ENCODE measurements around the gene EMP2.
"Not testable (repeated sequence)": the region's sequence is repeated elsewhere in the genome, so short reads cannot be mapped to it uniquely, and the experiment has no call there.

EMP2 gene

GRCh38 chr16:10578474-10579316 lies 1.7 kb downstream of the EMP2 start:
- DNase-seq (ENCODE audit: low spot score) = no peak

GRCh38 chr16:10577305-10578202 lies 2.8 kb downstream of the EMP2 start:
- no peak for DNase-seq (ENCODE audit: low spot score)

GRCh38 chr16:10576390-10577304 lies 3.8 kb downstream of the EMP2 start:
- no peak for DNase-seq (ENCODE audit: low spot score)

GRCh38 chr16:10575506-10576130 lies 4.8 kb downstream of the EMP2 start:
- DNase-seq (ENCODE audit: low spot score) = no peak

GRCh38 chr16:10572611-10573010 lies 7.8 kb downstream of the EMP2 start:
- no peak for DNase-seq (ENCODE audit: low spot score)

GRCh38 chr16:10571354-10571753 lies 9.0 kb downstream of the EMP2 start:
- no peak for DNase-seq (ENCODE audit: low spot score)

GRCh38 chr16:10569621-10570020 lies 10.8 kb downstream of the EMP2 start:
- no peak for DNase-seq (ENCODE audit: low spot score)

- no peak for DNase-seq (ENCODE audit: low spot score)
Measured at GRCh38 chr16:10566613-10567012, 13.8 kb downstream of the EMP2 start.

GRCh38 chr16:10565167-10565566 lies 15.2 kb downstream of the EMP2 start:
- no peak for DNase-seq (ENCODE audit: low spot score)

GRCh38 chr16:10564591-10564990 lies 15.8 kb downstream of the EMP2 start:
- no peak for DNase-seq (ENCODE audit: low spot score)

- DNase-seq (ENCODE audit: low spot score) = peak; percentile 32
Measured at GRCh38 chr16:10562361-10562899, 18.0 kb downstream of the EMP2 start.

- DNase-seq (ENCODE audit: low spot score) = no peak
Measured at GRCh38 chr16:10561425-10561824, 19.0 kb downstream of the EMP2 start.

GRCh38 chr16:10561001-10561400 lies 19.4 kb downstream of the EMP2 start:
- DNase-seq (ENCODE audit: low spot score) = no peak

GRCh38 chr16:10559792-10560191 lies 20.6 kb downstream of the EMP2 start:
- DNase-seq (ENCODE audit: low spot score) = not testable (repeated sequence)

GRCh38 chr16:10558746-10559641 lies 21.4 kb downstream of the EMP2 start:
- DNase-seq (ENCODE audit: low spot score) = no peak

GRCh38 chr16:10558305-10558704 lies 22.1 kb downstream of the EMP2 start:
- DNase-seq (ENCODE audit: low spot score) = no peak

- no peak for DNase-seq (ENCODE audit: low spot score)
Measured at GRCh38 chr16:10557750-10558149, 22.6 kb downstream of the EMP2 start.

GRCh38 chr16:10556236-10556635 lies 24.2 kb downstream of the EMP2 start:
- no peak for DNase-seq (ENCODE audit: low spot score)

- DNase-seq (ENCODE audit: low spot score) = no peak
Measured at GRCh38 chr16:10554569-10554968, 25.8 kb downstream of the EMP2 start.

- no peak for DNase-seq (ENCODE audit: low spot score)
Measured at GRCh38 chr16:10552998-10553491, 27.4 kb downstream of the EMP2 start.

Data from RKO (cell line).